ENCODE measurements around the gene TBC1D8. TPM values are rescaled to one million over a fixed set of nuclear protein-coding genes. Genes with fewer than 3 reads are reported as not detected.

TBC1D8 gene
- total and polyA plus RNA-seq, 2 experiments from 2014 or later = 18.0 to 36.9 TPM

- H3K4me2 ChIP-seq = no peak overlapping the region
- TF ChIP-seq POLR2AphosphoS5 (IDR thresholded peaks at IDR 0.05; ENCODE audit: low read depth) (no peak), JUNB (IDR thresholded peaks at IDR 0.05; ENCODE audit: unreplicated experiment) (no peak), EZH2phosphoT487 (IDR thresholded peaks at IDR 0.05; ENCODE audit: unreplicated experiment) (no peak), ZNF331 (CRISPR knock-in tag; IDR thresholded peaks at IDR 0.05; ENCODE audit: low read depth) (no peak), NANOG (IDR thresholded peaks at IDR 0.05; ENCODE audit: borderline replicate concordance) (no peak)
- TF ChIP-seq, protein P1, sequence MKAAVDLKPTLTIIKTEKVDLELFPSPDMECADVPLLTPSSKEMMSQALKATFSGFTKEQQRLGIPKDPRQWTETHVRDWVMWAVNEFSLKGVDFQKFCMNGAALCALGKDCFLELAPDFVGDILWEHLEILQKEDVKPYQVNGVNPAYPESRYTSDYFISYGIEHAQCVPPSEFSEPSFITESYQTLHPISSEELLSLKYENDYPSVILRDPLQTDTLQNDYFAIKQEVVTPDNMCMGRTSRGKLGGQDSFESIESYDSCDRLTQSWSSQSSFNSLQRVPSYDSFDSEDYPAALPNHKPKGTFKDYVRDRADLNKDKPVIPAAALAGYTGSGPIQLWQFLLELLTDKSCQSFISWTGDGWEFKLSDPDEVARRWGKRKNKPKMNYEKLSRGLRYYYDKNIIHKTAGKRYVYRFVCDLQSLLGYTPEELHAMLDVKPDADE (IDR thresholded peaks at IDR 0.05) = no peak
- TF ChIP-seq, protein P2, sequence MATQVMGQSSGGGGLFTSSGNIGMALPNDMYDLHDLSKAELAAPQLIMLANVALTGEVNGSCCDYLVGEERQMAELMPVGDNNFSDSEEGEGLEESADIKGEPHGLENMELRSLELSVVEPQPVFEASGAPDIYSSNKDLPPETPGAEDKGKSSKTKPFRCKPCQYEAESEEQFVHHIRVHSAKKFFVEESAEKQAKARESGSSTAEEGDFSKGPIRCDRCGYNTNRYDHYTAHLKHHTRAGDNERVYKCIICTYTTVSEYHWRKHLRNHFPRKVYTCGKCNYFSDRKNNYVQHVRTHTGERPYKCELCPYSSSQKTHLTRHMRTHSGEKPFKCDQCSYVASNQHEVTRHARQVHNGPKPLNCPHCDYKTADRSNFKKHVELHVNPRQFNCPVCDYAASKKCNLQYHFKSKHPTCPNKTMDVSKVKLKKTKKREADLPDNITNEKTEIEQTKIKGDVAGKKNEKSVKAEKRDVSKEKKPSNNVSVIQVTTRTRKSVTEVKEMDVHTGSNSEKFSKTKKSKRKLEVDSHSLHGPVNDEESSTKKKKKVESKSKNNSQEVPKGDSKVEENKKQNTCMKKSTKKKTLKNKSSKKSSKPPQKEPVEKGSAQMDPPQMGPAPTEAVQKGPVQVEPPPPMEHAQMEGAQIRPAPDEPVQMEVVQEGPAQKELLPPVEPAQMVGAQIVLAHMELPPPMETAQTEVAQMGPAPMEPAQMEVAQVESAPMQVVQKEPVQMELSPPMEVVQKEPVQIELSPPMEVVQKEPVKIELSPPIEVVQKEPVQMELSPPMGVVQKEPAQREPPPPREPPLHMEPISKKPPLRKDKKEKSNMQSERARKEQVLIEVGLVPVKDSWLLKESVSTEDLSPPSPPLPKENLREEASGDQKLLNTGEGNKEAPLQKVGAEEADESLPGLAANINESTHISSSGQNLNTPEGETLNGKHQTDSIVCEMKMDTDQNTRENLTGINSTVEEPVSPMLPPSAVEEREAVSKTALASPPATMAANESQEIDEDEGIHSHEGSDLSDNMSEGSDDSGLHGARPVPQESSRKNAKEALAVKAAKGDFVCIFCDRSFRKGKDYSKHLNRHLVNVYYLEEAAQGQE (IDR thresholded peaks at IDR 0.05; ENCODE audit: unreplicated experiment) = no peak
- TF ChIP-seq, protein P3, sequence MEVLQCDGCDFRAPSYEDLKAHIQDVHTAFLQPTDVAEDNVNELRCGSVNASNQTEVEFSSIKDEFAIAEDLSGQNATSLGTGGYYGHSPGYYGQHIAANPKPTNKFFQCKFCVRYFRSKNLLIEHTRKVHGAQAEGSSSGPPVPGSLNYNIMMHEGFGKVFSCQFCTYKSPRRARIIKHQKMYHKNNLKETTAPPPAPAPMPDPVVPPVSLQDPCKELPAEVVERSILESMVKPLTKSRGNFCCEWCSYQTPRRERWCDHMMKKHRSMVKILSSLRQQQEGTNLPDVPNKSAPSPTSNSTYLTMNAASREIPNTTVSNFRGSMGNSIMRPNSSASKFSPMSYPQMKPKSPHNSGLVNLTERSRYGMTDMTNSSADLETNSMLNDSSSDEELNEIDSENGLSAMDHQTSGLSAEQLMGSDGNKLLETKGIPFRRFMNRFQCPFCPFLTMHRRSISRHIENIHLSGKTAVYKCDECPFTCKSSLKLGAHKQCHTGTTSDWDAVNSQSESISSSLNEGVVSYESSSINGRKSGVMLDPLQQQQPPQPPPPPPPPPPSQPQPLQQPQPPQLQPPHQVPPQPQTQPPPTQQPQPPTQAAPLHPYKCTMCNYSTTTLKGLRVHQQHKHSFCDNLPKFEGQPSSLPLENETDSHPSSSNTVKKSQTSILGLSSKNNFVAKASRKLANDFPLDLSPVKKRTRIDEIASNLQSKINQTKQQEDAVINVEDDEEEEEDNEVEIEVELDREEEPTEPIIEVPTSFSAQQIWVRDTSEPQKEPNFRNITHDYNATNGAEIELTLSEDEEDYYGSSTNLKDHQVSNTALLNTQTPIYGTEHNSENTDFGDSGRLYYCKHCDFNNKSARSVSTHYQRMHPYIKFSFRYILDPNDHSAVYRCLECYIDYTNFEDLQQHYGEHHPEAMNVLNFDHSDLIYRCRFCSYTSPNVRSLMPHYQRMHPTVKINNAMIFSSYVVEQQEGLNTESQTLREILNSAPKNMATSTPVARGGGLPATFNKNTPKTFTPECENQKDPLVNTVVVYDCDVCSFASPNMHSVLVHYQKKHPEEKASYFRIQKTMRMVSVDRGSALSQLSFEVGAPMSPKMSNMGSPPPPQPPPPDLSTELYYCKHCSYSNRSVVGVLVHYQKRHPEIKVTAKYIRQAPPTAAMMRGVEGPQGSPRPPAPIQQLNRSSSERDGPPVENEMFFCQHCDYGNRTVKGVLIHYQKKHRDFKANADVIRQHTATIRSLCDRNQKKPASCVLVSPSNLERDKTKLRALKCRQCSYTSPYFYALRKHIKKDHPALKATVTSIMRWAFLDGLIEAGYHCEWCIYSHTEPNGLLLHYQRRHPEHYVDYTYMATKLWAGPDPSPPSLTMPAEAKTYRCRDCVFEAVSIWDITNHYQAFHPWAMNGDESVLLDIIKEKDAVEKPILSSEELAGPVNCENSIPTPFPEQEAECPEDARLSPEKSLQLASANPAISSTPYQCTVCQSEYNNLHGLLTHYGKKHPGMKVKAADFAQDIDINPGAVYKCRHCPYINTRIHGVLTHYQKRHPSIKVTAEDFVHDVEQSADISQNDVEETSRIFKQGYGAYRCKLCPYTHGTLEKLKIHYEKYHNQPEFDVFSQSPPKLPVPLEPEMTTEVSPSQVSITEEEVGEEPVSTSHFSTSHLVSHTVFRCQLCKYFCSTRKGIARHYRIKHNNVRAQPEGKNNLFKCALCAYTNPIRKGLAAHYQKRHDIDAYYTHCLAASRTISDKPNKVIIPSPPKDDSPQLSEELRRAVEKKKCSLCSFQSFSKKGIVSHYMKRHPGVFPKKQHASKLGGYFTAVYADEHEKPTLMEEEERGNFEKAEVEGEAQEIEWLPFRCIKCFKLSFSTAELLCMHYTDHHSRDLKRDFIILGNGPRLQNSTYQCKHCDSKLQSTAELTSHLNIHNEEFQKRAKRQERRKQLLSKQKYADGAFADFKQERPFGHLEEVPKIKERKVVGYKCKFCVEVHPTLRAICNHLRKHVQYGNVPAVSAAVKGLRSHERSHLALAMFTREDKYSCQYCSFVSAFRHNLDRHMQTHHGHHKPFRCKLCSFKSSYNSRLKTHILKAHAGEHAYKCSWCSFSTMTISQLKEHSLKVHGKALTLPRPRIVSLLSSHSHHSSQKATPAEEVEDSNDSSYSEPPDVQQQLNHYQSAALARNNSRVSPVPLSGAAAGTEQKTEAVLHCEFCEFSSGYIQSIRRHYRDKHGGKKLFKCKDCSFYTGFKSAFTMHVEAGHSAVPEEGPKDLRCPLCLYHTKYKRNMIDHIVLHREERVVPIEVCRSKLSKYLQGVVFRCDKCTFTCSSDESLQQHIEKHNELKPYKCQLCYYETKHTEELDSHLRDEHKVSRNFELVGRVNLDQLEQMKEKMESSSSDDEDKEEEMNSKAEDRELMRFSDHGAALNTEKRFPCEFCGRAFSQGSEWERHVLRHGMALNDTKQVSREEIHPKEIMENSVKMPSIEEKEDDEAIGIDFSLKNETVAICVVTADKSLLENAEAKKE (CRISPR knock-in tag; IDR thresholded peaks at IDR 0.05) = no peak
- H3K27ac ChIP-seq (ENCODE audit: low read depth) = no peak overlapping the region
- DNase-seq (ENCODE audit: low spot score) (no peak), ATAC-seq (no peak)
- Mint-ChIP-seq H3K9me3 (no peaks in the 10 kb centered on the region; the same call in 2 of the 3 replicates), H3K36me3 (ENCODE audit: low read depth) (peaks cover 71% of the 10 kb centered on the region), H3K27me3 (ENCODE audit: insufficient read depth, low read depth, poor library complexity) (peaks cover 1% of the 10 kb centered on the region), H3K27ac (no peak overlapping the region), H3K4me1 (peaks cover 6% of the 10 kb centered on the region), H3K4me3 (no peak overlapping the region)
- no peak overlapping the region for H3K4me3 ChIP-seq
- H3K9me2 ChIP-seq (ENCODE audit: insufficient read depth) = no peaks in the 10 kb centered on the region
- no peaks in the 10 kb centered on the region for H3K27me3 ChIP-seq (ENCODE audit: insufficient read depth)
- no peak overlapping the region for H2AFZ ChIP-seq
- no peaks in the 10 kb centered on the region; the same call in 1 of the 2 replicates for H3F3A ChIP-seq (replicated peaks; ENCODE audit: low read depth)
- H3K4me1 ChIP-seq (ENCODE audit: insufficient read depth) = no peaks in the 10 kb centered on the region
- peaks cover 7% of the 10 kb centered on the region; the same call in 1 of the 2 replicates for H4K20me1 ChIP-seq (replicated peaks; ENCODE audit: insufficient read depth)
- H3K36me3 ChIP-seq (ENCODE audit: insufficient read depth) = no peaks in the 10 kb centered on the region
- no peaks in the 10 kb centered on the region for H3K79me2 ChIP-seq (replicated peaks; ENCODE audit: insufficient read depth)
These were observed 136.8 kb downstream of the TBC1D8 start for GRCh38 chr2:101014264-101014857.

All from GM23338 (cell line).